GM21390 (cell line): ENCODE results near the gene SZRD1.

Source experiments
- ATAC-seq: cut with Tn5 transposase; IDR thresholded peaks from one replicate; pipeline ENCODE4 v1.9.1; 2021; ENCODE audit not compliant: unreplicated experiment

Gene SZRD1

DNA sequence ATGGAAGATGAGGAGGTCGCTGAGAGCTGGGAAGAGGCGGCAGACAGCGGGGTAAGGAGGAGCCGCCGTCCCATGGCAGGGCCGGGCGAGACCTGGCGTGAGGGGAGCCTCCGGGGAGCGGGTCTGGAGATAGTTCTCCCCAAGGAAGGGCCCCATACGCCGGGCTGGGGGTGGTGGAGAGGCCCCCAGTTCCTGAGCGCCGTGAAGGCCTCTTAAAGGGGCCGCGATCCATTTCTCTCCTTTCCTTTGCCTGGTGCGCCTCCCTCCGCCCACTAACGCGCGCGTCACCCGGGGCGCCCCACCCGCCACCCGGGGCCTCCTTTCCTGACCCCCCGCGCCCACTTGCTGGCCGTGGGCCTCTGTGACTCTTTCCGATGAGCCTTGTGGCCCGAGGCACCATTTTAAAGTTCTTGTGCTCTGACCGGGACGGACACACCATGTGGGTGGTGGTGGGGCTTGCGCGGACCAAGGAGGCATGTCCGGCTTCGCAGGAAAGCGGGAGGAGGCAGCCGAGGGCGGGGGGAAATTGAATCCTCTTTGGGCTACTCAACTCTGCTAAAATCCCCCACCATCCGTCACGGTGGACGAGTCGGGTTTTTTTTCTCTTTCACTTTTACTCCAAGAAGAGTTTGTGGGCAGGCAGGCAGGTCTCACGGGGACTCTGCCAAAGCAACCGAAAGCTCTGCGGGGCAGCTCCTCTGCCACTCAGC lies 371 bp downstream of the SZRD1 start:
- peak; percentile 51 for ATAC-seq

DNA sequence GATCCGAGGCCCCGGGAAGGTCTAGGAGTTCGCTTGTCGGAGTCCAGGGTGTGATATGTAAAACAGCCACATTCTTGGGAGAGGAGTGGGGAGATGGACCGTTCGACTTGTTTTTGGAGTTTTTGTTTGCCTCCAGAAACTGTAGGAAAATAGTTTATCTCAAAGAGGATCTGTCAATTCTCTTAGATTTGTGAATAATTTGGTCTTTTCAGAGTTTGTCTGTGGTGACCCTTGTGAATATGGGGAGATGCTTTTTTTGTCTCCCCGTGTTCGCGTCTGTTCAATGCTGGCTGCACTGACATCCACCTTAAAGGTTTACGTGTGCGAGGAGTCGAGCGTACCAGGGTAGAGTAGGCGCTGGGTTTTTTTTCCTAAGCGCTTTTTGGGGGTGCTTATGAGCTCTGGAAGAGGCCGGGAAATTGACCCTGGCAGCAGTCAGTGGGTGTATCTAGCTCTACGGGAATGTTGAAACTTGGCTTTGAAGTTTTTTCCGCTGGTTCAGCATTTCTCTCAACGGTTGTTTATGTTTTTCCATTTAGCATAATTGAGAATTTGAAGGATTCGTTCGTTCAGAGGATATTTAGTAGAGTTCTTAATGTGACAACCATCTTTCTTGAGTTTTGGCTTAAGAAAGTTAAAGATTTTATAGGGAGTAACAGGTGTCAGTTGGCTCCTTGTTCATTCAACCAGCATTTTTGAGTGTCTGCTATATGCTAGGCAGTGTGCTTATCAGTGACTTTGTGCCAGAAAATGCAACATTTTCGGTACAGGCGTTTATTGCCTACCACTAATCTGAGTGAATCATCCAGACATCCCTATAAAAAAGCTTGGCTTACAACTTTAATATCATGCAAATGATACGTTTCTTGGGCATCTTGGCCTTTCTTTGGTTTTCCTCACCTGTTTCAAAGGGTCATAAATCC lies 1.2 kb downstream of the SZRD1 start:
- no peak for ATAC-seq

DNA sequence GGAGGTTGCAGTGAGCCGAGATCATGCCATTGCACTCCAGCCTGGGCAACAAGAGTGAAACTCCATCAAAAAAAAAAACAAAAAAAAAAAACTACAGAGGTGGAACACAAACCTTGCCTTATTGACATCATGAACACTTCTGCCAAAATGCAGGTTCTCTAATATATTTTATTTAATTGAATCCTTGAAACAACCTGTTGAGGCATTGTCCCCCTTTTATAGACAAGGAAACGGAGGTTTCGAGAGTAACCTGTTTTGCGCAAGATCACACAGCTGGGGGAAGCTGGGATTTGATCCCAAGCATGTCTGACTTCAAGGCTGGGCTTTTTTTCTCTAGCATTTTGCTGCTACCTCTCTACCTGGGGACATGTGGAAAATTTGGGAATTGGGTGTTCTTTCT lies 2.8 kb downstream of the SZRD1 start:
- ATAC-seq, result no peak

DNA sequence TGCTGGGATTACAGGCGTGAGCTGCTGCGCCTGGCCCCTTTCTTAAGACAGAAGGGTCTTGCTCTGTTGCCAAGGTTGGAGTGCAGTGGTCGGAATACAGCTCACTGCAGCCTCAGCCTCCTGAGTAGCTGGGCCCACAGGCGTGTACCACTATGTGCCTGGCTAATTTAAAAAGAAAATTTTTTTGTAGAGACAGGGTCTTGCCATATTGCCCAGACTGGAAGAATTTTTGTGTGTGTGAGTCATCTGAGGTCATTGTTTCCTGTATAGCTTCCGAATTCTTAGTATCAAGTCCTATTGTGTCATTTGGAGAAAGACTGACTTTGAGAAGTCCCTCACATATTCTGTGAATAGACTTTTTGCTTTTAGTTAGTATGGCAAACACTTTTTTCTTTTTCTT lies 4.7 kb downstream of the SZRD1 start:
- no peak for ATAC-seq

DNA sequence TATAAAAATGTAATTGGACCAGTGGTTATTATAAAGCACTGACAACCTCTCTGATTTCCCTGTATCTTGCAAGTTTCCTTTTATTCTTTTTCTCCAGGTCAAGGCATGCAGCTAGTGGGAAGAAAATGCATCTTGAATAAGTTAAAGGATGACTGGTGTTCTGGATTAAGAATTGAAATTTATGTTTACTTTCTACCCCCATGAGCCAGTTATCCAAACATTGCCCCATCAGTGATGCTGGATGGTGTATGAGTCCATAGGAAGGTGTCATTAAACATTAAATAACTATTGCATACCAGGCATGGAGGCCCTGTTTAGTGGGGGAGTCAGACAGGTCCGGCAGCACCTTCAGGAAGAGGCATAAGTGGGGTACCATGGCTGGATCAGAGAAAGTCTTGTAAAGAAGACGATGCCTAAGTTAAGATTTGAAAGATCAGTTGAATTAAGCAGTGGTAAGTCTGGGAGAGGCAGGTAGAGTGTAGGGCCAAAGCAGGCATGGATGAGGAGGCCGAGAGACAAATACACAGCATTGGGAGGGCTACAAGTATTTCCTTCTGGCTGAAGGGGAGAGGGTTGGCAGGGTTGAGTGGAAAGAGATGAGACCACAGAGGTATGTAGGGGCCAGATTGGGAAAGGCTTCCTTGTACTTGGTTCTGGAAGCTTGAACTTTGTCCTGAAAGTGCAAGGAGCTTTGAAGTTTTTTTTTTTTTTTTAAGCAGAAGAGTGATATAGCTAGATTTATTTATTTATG lies 5.7 kb downstream of the SZRD1 start:
- no peak for ATAC-seq

DNA sequence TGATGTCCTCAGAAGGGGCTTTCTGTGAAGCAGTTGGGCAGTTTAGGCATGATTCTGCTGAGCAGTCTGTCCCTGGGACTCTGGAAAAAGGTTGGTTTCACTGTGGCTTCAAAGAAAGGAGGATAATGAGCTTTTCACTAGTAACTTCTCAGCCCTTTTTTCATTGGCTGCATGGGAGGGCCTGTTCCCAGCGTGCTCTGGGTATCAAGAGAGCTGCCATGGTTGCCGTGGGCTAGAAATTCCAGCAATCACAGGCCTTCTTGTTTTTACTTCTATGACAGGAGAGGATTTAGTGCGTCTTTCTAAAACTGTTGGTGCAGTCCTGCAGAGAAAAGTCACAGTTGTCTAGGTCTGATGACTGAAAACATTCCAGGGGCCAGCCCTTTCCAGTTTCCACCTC lies 7.2 kb downstream of the SZRD1 start:
- ATAC-seq, result no peak

DNA sequence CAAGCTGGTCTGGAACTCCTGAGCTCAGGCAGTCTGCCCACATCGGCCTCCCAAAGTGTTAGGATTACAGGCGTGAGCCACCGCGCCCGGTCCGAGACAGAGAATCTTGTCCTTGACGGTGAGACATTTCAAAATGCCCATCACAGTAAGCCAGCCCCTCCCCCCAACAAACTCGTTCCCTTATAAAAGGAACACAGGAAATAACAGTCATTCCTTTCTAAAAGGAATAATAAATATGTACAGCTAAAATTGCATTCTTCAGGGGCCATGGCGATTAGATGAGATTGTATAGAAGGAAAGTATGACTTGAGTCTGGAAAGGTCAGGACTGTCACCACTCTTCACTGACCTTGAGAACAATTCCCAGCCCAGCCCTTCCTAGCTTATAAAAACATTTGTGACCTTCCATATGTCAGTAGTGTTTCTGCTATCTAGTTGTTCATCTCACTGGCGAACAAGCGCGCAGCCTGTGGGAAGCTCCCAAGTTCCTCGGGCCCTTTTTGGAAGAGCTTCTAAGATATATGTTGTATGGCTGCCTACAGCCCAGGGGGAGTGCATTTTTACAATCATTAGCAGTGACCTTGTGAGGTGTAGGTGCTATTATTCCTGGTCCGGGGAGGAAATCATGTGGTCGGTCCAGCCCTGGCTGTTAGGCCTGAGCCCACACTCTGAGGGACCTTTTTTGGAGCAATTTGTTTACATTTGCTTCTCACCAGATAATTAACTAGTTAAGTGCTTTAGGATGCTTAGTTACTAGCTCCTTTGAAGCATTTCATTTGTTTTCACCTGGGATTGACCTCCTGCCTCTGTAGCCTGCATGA lies 8.7 kb downstream of the SZRD1 start:
- ATAC-seq, result no peak

DNA sequence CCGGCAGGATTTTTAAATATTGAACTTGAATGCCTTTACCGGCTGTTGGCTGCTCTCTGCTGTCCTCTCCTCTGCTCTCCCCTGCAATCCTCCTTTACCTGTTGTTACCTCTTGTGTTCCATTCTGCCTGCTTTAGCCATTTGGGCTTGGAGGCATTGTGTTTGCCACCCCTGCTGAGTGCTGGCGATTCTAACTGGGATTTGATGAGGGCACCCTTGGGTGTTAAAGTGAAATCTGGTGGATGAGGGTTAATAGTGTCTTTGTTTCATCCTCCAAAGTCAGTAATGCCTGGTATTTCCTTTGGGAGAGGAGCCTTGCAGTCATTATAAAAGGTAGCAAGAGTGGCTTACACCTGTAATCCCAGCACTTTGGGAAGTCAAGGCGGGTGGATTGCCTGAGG lies 9.9 kb downstream of the SZRD1 start:
- ATAC-seq, result no peak

DNA sequence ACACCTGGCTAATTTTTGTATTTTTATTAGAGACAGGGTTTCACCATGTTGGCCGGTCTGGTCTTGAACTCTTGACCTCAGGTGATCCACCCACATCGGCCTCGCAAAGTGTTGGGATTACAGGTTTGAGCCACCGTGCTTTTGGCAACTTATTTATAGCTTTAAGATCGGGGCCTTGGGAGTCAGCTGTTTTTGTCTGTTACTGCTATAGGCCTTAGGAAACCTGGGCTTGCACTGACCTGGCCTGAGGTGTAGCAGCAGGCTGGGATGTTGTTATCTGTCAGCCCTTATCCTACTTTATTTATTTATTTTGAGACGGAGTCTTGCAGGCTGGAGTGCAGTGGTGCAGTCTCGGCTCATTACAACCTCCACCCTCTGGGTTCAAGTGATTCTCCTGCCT lies 11.4 kb downstream of the SZRD1 start:
- ATAC-seq, result no peak

DNA sequence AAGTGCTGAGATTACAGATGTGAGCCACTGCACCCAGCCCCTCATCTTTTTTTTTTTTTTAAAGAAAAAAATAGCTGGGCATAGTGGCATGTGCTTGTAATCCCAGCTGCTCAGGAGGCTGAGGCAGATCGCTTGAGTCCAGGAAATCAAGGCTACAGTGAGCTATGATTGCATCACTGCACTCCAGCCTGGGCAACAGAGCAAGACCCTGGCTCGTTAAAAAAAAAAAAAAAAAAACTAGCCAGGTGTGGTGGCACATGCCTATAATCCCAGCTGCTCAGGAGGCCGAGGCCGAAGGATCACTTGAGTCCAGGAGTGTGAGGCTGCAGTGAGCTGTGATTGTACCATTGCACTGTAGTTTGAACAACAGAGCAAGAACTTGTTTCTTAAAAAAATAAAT lies 13.8 kb downstream of the SZRD1 start:
- no peak for ATAC-seq

DNA sequence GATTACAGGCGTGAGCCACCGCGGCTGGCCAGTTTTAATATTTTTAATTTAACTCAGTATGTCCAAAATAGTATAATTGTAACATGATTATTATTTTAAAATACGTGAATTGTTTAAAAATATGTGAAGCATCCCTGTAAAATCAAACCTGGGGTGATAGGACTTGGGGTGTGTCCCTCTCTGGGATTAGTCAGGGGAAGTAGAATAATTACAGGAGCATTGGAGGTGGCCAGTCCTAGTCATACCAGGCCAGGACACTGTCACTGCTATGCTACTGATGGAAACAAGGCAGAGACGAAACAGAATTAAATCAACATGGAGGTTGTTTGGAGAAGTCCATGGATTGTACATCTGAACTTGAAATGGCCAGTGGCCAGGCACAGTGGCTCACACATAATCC lies 16.8 kb downstream of the SZRD1 start:
- no peak for ATAC-seq

DNA sequence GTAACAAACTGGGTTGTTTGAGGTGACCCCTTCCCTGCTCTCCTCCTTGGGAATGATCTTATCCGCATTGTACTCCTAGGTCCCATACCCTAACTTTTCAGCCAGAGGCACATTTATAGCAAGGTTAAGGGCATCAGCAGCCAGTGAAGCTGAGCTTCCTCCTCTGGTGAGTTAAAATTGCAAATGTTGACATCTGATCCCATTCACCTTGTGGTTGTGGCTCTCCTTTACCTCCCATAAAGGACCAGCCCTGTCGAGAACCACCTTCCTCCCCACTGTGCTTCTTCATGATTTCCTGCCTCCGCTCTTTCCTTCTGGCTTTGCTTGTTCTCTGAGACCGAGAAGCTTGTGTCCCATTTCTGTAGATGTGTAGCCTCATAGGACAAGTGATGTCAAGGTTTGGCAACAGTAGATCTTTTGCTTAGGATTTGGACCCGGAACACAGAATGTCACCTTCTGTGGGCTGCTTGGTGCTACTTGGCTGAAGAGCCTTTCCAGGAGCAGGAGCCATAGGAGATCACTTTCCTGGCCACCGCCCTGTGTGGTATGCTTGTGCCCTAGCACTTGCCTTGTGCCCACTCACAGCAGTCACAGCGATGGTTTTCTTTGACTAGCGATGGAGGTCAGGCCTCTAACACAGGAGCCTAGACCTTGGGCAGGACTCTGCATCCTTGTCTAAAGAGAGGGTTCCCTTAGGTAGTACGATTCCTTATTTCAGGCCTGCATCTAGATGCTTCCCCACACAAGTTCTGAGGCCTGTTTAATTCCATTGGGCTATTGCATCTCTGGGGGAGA lies 18.8 kb downstream of the SZRD1 start:
- no peak for ATAC-seq

DNA sequence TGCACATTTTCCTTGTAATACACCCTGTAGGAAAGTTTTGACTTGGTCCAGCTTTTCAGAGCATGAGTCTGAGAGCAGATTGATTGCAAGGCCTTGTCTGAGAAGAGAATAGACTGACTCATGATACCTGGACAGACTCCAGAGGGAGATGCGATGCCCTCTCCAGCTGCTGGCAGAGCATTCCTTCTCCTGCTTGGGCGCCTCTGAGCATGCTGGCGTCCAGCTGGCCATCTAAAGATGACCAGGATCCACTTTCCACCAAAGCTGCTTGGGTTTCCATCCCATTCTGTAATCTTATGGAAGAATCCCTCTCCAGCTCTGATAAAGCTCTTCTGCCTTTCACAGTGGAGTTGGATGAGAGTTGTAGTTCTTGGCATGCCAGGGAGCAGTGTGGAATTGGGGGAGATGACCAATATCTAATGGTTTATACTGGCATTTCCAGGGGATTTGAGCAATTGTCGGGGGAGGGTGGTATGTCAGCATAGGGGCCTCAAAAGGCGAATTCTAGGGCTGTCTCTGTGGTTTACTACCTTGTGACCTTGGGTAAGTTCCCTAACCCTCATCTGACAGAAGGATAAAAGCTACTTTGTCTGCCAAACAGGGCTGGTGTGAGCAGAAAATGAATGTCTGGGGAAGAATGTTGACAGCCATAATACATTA lies 19.5 kb downstream of the SZRD1 start:
- ATAC-seq, result no peak

DNA sequence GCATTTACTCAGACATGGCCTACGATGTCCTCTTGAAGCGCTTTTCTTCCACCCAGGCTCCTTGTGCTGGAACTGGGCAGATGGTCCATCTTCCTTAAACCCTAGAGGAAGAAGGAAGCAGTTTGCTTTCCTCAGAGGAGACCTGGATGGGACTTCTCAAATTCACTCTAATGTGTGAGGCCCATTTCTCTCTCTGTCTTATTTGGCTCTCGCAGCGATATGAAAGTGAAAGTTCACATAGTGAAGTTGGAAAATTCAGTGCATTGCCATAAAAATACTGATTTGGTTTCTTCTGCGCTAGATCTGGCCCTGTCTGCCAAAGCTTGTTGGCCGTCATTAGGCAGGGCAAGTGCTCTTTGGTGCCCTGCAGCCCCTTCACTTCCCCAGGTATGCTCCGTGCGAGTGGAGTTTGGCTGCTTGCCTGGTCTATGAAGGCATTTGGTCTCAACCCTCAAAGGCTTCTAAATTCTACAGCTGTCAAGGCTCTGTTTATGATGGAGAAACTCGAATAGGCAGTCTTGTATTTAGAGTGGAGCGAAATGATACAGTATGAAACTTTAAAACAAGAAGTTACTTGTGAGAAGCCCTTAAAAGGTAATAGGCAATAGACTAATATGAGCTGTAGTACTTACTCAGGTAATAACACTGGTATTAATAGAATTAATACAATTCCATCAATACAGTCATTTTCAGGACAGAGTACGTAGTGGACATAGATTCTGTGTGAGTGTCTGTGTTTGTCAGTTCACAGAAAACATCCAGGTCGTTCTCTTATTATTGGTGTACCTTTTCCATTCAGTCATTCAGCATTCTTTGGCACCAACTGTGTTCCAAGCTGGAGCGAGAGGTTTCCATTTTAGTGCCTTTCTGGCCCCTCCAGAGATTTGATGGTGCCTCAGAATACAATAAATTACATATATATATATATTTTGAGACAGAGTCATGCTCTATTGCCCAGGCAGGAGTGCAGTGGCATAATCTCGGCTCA lies 20.5 kb downstream of the SZRD1 start:
- no peak for ATAC-seq

DNA sequence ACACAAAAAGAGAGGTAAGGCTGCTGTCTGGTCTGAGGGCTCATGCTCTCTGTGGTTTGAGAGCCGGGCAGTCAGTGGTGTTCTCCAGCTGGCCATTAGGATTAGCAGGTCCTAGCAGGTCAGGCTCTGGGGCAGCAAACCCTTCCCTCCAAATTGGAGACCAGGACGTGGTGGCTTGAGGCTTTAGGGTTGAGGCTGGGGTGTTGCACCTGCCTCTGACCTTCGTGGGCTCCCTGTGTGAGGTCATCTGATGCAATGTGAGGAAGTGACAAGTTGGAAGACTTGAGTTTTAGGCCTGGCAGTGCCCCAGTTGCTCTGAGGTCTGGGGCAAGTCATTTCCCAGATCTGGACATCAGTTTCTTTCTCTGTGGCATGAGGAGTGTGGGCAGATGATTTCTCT lies 24.4 kb downstream of the SZRD1 start:
- ATAC-seq, result no peak

DNA sequence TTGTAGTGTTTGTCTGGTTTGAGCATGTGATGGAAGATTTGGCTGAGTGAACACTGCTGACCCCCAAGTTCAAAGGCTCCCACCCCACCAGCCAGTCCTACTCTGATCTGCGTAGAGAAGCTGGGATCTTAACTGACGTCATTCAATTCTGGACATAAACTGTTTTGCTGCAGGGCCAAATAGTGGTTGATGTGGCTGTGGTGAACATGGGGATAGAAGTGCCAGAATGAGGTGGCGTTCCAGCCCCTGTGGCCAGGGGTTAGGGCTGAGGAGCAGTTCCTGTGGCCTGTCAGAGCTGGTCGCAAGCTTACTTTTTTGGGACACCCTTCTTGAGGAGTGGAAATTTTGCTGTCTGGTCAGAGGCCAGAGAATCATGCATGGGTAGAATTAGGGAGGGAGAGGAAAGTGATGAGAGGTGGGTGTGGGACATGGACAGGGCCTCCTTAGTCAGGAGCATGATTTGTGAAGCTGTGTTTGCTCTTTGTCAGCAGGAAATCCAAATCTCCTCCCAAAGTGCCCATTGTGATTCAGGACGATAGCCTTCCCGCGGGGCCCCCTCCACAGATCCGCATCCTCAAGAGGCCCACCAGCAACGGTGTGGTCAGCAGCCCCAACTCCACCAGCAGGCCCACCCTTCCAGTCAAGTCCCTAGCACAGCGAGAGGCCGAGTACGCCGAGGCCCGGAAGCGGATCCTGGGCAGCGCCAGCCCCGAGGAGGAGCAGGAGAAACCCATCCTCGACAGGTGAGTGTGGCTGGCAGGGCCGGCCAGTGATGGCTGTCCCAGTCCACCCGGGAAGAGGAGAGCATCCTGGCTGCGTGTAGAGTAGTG lies 25.9 kb downstream of the SZRD1 start:
- ATAC-seq, result no peak
